Ovary (tissue), 10 donors: ENCODE results near the gene XRCC3. TPM values are rescaled to one million over a fixed set of nuclear protein-coding genes. Genes with fewer than 3 reads are reported as not detected.

Experiments
- DNase-seq, 5 donors: peaks; one replicate each; pipeline ENCODE4 v3.0.0-alpha.2; 2019 to 2020
- H3K27ac ChIP-seq, 2 donors: fragments of 200-600 bp; one replicate each; pipeline versions ENCODE4 v1.5.1 to v1.8.0; 2019 to 2022
- H3K27me3 ChIP-seq: fragments of 200-600 bp; one replicate; pipeline ENCODE4 v1.8.0; 2022
- H3K36me3 ChIP-seq: fragments of 200-600 bp; sonication (generic); one replicate; pipeline ENCODE4 v1.5.1; 2019
- H3K4me1 ChIP-seq: one replicate; pipeline ENCODE4 v1.8.1; 2013; ENCODE audit warnings: mild to moderate bottlenecking, moderate library complexity; ENCODE audit not compliant: insufficient read depth
- H3K4me3 ChIP-seq: fragments of 200-600 bp; sonication (generic); one replicate; pipeline ENCODE4 v1.5.1; 2017
- H3K9me3 ChIP-seq, 2 donors: fragments of 200-600 bp in 1 of 2; sonication (generic) in 1 of 2; one replicate each; pipeline versions ENCODE4 v1.5.1 to v1.8.1; 2013 to 2019; ENCODE audit warnings: mild to moderate bottlenecking in 1 of 2, moderate library complexity in 1 of 2
- CTCF ChIP-seq, 3 donors: fragments of 450-650 bp in 2 of 3; fragments of 200-600 bp in 1 of 3; IDR thresholded peaks; one replicate each; pipeline versions ENCODE4 v1.5.1 to v1.8.0; 2016 to 2022; ENCODE audit warnings: antibody characterized with exemption in 3 of 3, mild to moderate bottlenecking in 1 of 3
- EP300 ChIP-seq: sonication (generic); formaldehyde crosslinking; IDR thresholded peaks from one replicate; pipeline ENCODE4 v1.6.1; 2017; ENCODE audit warnings: antibody characterized with exemption
- POLR2A ChIP-seq: fragments of 450-650 bp; IDR thresholded peaks from one replicate; pipeline ENCODE4 v1.6.1; 2017; ENCODE audit warnings: antibody characterized with exemption, mild to moderate bottlenecking, moderate library complexity
- WGBS, 3 donors: extraction: QIAGEN DNeasy Blood & Tissue Kit in 1 of 3; methylation state at CpG; one replicate each; pipeline versions ENCODE4 v1.1.5 to v1.1.7; 2013 to 2017; 5-methylcytosine and 5-hydroxymethylcytosine counted together
- intact Hi-C, 4 donors: fragments of 100-400 bp; cut with DNase I; formaldehyde crosslinking; loops; one replicate each; pipeline versions ENCODE4 v1.11.0 to v1.15.1; 2022 to 2023
- long read RNA-seq, 3 donors: library from polyadenylated mRNA in 2 of 3; unstranded in 2 of 3; transcript quantifications; one replicate each; pipeline ENCODE4 v2.0.0 and lab custom pipeline, GENCODE V29; 2021 to 2026
- polyA plus RNA-seq, 2 donors: library from polyadenylated mRNA; stranded (reverse); fragments of 200-250 nt in 1 of 2; fragments of 350-450 nt in 1 of 2; fragmentation: Illumina TruSeq in 1 of 2; extraction: RNeasy Lipid Tissue Mini Kit (QIAGEN cat#74804) in 1 of 2; gene quantifications; one replicate each; pipeline ENCODE4 v1.2.3, GENCODE V29; 2013 to 2014
- total RNA-seq, 7 donors: library from RNA; depleted of rRNA in 2 of 7; stranded (reverse); fragments of >200 nt in 2 of 7; fragmentation: NEBNext Ultra II Directional in 3 of 7; extraction: Animal tissue kit (Norgen Biotek cat#: 25700) in 3 of 7; gene quantifications; one replicate each; pipeline versions ENCODE4 v1.1.0 to v1.2.4, GENCODE V29; 2016 to 2023
- donor health status: DM: no; HTN: no; CAD: no; lungs with moderate emphysema.
- donor health status: DM: no; HTN: no; CAD: no.
- donor health status: Bipolar disorder and iron deficiency.
- donor health status: DM: yes; HTN: yes; CAD: no.
- donor health status: DM: no; HTN: no; CAD: no.
- donor health status: DM: yes; HTN: yes; CAD: no.

The XRCC3 gene
- total RNA-seq (1 to 10 TPM; 1.4 to 8.5 (median 2.9) TPM), polyA plus RNA-seq (1 to 10 TPM; 3.7 to 4.5 TPM)
- long read RNA-seq, donor 1, partial matches to known transcripts, result 1 of 5 reads
- long read RNA-seq, donor 1, other reads (novel, unspliced or antisense), result 3 of 5 reads
- long read RNA-seq, donor 2, transcript XRCC3-201 (9 exons, 2,563 nt), result major isoform, 6 of 7 reads
- long read RNA-seq, donor 2, partial matches to known transcripts, result 0 of 7 reads
- long read RNA-seq, donor 2, other reads (novel, unspliced or antisense), result 0 of 7 reads
- long read RNA-seq, donor 3, transcript XRCC3-201 (9 exons, 2,563 nt), result major isoform, 6 of 13 reads
- long read RNA-seq, donor 3, partial matches to known transcripts, result 1 of 13 reads
- long read RNA-seq, donor 3, other reads (novel, unspliced or antisense), result 6 of 13 reads

- WGBS, 3 donors, result 0 to 1% (median 0%) methylated on average over 86 to 121 of the region's 121 CpGs
- H3K4me1 ChIP-seq, result peaks cover 25% of the 10 kb centered on the region
- intact Hi-C loops, result loop anchor here in 1 of 4 donors (5.0 kb wide), 1 partner anchor 88 kb away; the partner anchor contains the start of gene KLC1
Measured at GRCh38 chr14:103715052-103716000, at the start of gene XRCC3, which contains the start of gene ZFYVE21. Gene XRCC3 (minus strand): TSS chr14:103715451. CDS start chr14:103711087, 4,364 bp downstream. Gene ZFYVE21 (plus strand): TSS chr14:103715810. CDS start chr14:103715842, 32 bp downstream.

DNA sequence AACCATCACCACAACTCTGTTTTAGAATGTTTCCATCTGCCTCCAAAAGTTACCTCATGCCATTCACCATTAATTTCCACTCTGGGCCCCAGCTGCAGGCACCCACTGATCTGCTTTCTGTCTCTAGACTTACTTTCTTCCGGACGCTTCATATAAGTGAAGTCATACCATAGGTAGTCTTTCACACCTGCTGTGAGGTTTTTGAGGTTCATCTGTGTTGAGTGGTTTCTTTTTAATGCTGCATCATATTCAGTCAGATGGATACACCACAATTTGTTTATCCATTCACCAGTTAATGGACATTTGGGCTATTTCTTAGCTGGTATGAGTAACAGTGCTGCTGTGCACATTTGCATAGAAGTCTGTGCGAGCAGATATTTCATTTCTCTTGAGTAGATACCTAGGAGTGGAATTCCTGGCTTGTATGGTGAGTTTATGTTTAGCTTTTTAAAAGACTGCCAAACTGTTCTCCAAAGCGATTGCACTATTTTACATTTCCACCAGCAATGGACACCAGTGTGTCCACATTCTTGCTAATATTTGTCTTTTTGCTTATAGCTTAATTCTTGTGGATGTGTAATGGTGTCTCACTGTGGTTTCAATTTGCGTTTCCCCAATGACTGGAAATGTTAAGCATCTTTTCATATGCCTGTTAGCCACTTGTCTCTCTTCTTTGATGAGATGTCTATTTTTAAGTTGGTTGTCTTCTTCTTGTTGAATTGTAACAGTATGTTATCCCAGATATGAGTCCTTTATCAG is 48.7 kb upstream of the XRCC3 start:
- no peak overlapping the region for H3K27ac ChIP-seq
- no peak for TF ChIP-seq EP300
- no peak for TF ChIP-seq POLR2A
- no peak for TF ChIP-seq CTCF (IDR thresholded peaks at IDR 0.05)
- intact Hi-C loops, result no loop called here
- WGBS, 3 donors, result 94 to 95% (median 95%) methylated on average over 5 of the region's 5 CpGs
- H3K27me3 ChIP-seq, result no peaks in the 10 kb centered on the region
- no peaks in the 10 kb centered on the region for H3K36me3 ChIP-seq
- peaks cover 0 to 3% of the 10 kb centered on the region in 2 donors for H3K9me3 ChIP-seq
- DNase-seq, result no peak
- no peak overlapping the region for H3K4me3 ChIP-seq
- no peaks in the 10 kb centered on the region for H3K4me1 ChIP-seq

More at GRCh38 chr14:103715052-103716000, at the start of gene XRCC3, which contains the start of gene ZFYVE21:
- Histone ChIP-seq H3K27me3 (no peaks in the 10 kb centered on the region), H3K36me3 (no peaks in the 10 kb centered on the region), H3K9me3 (no peaks in the 10 kb centered on the region), H3K27ac (peak within 1 kb of the TSS; percentile 26 to 80), H3K4me3 (peak within 1 kb of the TSS; percentile 65)
- TF ChIP-seq CTCF (IDR thresholded peaks at IDR 0.05), result no peak
- no peak for TF ChIP-seq EP300
- TF ChIP-seq POLR2A, result peak; percentile 80
- peak; percentile 99 to 100 (median 100) for DNase-seq

DNA sequence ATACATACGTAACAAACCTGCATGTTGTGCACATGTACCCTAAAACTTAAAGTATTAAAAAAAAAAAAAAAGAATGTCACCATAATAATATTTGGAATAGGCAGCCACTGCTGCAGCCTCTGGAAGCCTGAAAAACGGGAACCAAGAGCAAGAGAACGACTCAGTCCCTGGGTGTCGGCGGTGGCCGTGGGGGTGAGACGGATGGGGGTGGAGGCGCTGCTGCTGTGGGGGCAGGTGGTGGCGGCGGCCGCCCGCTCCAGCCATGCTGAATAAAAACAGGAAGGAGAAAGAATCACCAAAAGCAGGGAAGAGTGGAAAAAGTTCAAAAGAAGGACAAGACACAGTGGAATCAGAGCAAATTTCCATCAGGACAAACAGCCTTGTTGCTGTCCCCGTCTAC is 47.3 kb upstream of the XRCC3 start:
- Histone ChIP-seq H3K9me3 (peaks cover 0 to 3% of the 10 kb centered on the region in 2 donors), H3K4me3 (no peak overlapping the region), H3K4me1 (no peaks in the 10 kb centered on the region), H3K27ac (no peak overlapping the region), H3K27me3 (no peaks in the 10 kb centered on the region), H3K36me3 (no peaks in the 10 kb centered on the region)
- DNase-seq, result no peak
- intact Hi-C loops, result no loop called here
- TF ChIP-seq POLR2A, result no peak
- no peak for TF ChIP-seq EP300
- no peak for TF ChIP-seq CTCF (IDR thresholded peaks at IDR 0.05)
- WGBS, 3 donors, result 91 to 93% (median 92%) methylated on average over 13 of the region's 13 CpGs
